HFF-Myc (cell line): Measurements from ENCODE around the gene ABAT.

Experiments used
- DNase-seq: peaks from one replicate; pipeline ENCODE4 v3.0.0-alpha.2; 2011; ENCODE audit warnings: low read depth; ENCODE audit errors: extremely low read depth
- H3K4me3 ChIP-seq: replicated peaks from 2 replicates; pipeline ENCODE4 v1.5.1; 2011; ENCODE audit warnings: low read depth, mild to moderate bottlenecking, control low read depth, low read length
- CTCF ChIP-seq: IDR thresholded peaks from 2 replicates; pipeline ENCODE4 v1.5.1; 2012; ENCODE audit warnings: mild to moderate bottlenecking, low read depth, low read length, control low read depth; ENCODE audit errors: missing control alignments

Gene ABAT

GRCh38 chr16:8663192-8664089, 11.0 kb upstream of the ABAT start:
- TF ChIP-seq CTCF, result no peak
- no peak overlapping the region for H3K4me3 ChIP-seq

DNA sequence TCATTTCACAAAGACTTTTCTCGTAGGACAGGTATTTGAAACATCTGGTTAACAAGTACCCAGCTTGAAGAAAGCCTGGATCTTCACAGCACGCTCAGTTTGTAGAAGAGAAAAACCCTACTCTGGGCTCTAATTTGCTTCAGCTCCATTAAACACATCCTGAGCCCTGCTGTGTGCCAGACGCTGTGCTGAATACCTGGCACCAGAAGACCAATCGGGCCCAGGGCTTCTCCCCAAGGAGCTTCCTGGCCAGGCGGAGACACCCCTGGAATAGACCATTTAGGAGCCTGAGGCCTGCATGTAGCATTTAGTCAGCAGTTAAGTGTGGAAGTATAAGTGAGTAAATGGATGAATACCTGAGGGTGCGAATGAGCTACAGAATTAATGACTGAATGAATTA, 8.9 kb upstream of the ABAT start:
- no peak for DNase-seq
- H3K4me3 ChIP-seq, result no peak overlapping the region
- no peak for TF ChIP-seq CTCF

More at GRCh38 chr16:8663192-8664089, 11.0 kb upstream of the ABAT start:
- no peak for DNase-seq

- TF ChIP-seq CTCF, result no peak
- no peak overlapping the region for H3K4me3 ChIP-seq
- DNase-seq, result no peak
These were observed 6.9 kb upstream of the ABAT start for GRCh38 chr16:8667492-8667891.

DNA sequence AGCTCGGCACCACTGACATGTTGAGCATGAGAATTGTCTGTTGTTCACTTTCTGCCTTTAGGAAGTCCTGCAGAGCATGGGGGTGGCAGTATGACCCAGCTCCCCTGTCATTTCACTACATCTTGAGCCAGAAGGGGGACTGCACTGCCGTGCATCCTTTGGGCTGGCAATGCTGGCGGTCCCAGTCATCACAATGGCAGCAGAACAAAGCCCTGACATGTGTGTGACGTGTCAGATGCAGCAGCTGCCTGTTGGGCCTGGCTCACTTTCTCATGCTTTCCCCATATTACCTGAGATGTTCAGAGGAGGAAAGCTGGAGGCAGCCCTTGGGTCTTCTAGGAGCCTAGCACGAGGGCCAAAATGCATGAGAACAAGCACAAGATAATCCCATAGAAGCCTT, 6.3 kb upstream of the ABAT start:
- no peak for TF ChIP-seq CTCF
- DNase-seq, result no peak

GRCh38 chr16:8669481-8669880, 4.9 kb upstream of the ABAT start:
- H3K4me3 ChIP-seq, result no peak overlapping the region
- no peak for DNase-seq
- TF ChIP-seq CTCF, result no peak

More for the DNA sequence above, 6.3 kb upstream of the ABAT start:
- H3K4me3 ChIP-seq, result no peak overlapping the region

- no peak for DNase-seq
- H3K4me3 ChIP-seq, result no peak overlapping the region
- no peak for TF ChIP-seq CTCF
These were observed 4.3 kb upstream of the ABAT start for GRCh38 chr16:8670014-8670560.
